ENCODE data around the gene THRSP. TPM values are rescaled to one million over a fixed set of nuclear protein-coding genes. Genes with fewer than 3 reads are reported as not detected.
"Not testable (repeated sequence)": the region's sequence is repeated elsewhere in the genome, so short reads cannot be mapped to it uniquely, and the experiment has no call there.

The THRSP gene
- total RNA-seq, 2 donors from 2014 or later = not detected

DNA sequence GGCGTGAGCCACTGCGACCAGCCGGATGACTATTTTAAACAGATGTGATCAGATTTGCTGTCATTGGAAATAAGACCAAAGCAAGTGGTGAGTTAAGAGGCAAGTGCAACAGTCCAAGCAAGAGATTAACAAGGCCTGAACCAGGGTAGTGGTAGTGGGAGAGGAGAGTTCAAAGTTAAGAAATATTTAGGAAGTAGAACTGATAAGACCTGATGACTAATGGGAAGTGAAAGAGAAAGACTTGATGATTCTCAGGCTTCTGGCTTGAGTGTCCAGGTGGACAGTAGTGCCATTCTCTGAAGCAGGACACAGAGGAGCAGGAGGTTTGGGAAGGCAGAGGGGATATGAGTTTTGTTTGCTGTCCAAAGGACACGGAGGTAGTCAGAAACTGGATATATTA is 8.8 kb downstream of the THRSP start:
- H3K4me1 ChIP-seq (ENCODE audit: control insufficient read depth, insufficient read depth, low read length) = no peaks in the 10 kb centered on the region
- no peak overlapping the region for H3K9ac ChIP-seq (ENCODE audit: extremely low read depth, low read length, poor library complexity, severe bottlenecking)
- H3K36me3 ChIP-seq (ENCODE audit: control insufficient read depth, insufficient read depth, low read length) = peaks cover 69% of the 10 kb centered on the region
- no peaks in the 10 kb centered on the region for H3K27me3 Mint-ChIP-seq (ENCODE audit: insufficient read depth)
- H3K9me3 ChIP-seq (ENCODE audit: control insufficient read depth, low read length) = no peaks in the 10 kb centered on the region
- DNase-seq = no peak
- WGBS, 2 experiments (ENCODE audit: insufficient coverage in 1 of 2, insufficient read length in 1 of 2) = 92 to 95% methylated on average over 3 to 4 of the region's 4 CpGs
- H3K27me3 ChIP-seq (ENCODE audit: control insufficient read depth, insufficient read depth, low read length, poor library complexity, severe bottlenecking) = no peaks in the 10 kb centered on the region
- no peak overlapping the region for H3K4me3 ChIP-seq (ENCODE audit: low read length)
- H3K27ac ChIP-seq (ENCODE audit: low read depth, low read length) = no peak overlapping the region
- H3K4me1 Mint-ChIP-seq = peaks cover 4% of the 10 kb centered on the region
- H3K27ac Mint-ChIP-seq = peak overlapping the region; percentile 66
- no peak overlapping the region for H3K4me3 Mint-ChIP-seq
- TF ChIP-seq, protein P1, sequence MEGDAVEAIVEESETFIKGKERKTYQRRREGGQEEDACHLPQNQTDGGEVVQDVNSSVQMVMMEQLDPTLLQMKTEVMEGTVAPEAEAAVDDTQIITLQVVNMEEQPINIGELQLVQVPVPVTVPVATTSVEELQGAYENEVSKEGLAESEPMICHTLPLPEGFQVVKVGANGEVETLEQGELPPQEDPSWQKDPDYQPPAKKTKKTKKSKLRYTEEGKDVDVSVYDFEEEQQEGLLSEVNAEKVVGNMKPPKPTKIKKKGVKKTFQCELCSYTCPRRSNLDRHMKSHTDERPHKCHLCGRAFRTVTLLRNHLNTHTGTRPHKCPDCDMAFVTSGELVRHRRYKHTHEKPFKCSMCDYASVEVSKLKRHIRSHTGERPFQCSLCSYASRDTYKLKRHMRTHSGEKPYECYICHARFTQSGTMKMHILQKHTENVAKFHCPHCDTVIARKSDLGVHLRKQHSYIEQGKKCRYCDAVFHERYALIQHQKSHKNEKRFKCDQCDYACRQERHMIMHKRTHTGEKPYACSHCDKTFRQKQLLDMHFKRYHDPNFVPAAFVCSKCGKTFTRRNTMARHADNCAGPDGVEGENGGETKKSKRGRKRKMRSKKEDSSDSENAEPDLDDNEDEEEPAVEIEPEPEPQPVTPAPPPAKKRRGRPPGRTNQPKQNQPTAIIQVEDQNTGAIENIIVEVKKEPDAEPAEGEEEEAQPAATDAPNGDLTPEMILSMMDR (conservative IDR thresholded peaks at IDR 0.05) = no peak
- H3K9me3 Mint-ChIP-seq = no peaks in the 10 kb centered on the region
- H3K36me3 Mint-ChIP-seq (ENCODE audit: low read depth) = peaks cover 53% of the 10 kb centered on the region

DNA sequence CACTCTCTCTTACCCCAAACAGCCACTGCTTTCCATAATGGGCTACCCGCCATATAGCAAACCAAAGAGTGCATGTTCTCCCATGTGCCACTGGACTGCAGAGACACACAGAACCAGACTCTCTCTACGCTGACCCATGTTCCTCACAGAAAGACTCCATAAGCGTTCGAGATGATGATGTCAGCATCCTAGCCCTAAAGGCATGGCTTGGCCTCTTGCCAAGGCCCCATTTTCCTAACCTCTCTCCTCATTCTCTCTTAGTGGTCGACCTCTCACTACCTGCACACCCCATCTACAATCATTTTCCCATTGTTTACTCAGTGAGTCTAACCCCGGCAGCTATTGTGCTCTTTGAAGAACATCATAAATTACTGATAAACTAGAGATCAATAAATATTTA is 11.1 kb downstream of the THRSP start:
- Mint-ChIP-seq H3K9me3 (no peaks in the 10 kb centered on the region), H3K27me3 (ENCODE audit: insufficient read depth) (no peaks in the 10 kb centered on the region), H3K4me1 (peaks cover 10% of the 10 kb centered on the region), H3K36me3 (ENCODE audit: low read depth) (peaks cover 40% of the 10 kb centered on the region), H3K4me3 (no peak overlapping the region), H3K27ac (no peak overlapping the region)
- H3K27me3 ChIP-seq (ENCODE audit: control insufficient read depth, insufficient read depth, low read length, poor library complexity, severe bottlenecking) = no peaks in the 10 kb centered on the region
- no peak overlapping the region for H3K4me3 ChIP-seq (ENCODE audit: low read length)
- H3K36me3 ChIP-seq (ENCODE audit: control insufficient read depth, insufficient read depth, low read length) = peaks cover 51% of the 10 kb centered on the region
- TF ChIP-seq, protein P1 (conservative IDR thresholded peaks at IDR 0.05) = no peak
- no peaks in the 10 kb centered on the region for H3K9me3 ChIP-seq (ENCODE audit: control insufficient read depth, low read length)
- H3K4me1 ChIP-seq (ENCODE audit: control insufficient read depth, insufficient read depth, low read length) = no peaks in the 10 kb centered on the region
- H3K9ac ChIP-seq (ENCODE audit: extremely low read depth, low read length, poor library complexity, severe bottlenecking) = no peak overlapping the region
- H3K27ac ChIP-seq (ENCODE audit: low read depth, low read length) = no peak overlapping the region
- WGBS, 2 experiments (ENCODE audit: insufficient coverage in 1 of 2, insufficient read length in 1 of 2) = 92 to 97% methylated on average over 2 to 6 of the region's 6 CpGs
- no peak for DNase-seq

DNA sequence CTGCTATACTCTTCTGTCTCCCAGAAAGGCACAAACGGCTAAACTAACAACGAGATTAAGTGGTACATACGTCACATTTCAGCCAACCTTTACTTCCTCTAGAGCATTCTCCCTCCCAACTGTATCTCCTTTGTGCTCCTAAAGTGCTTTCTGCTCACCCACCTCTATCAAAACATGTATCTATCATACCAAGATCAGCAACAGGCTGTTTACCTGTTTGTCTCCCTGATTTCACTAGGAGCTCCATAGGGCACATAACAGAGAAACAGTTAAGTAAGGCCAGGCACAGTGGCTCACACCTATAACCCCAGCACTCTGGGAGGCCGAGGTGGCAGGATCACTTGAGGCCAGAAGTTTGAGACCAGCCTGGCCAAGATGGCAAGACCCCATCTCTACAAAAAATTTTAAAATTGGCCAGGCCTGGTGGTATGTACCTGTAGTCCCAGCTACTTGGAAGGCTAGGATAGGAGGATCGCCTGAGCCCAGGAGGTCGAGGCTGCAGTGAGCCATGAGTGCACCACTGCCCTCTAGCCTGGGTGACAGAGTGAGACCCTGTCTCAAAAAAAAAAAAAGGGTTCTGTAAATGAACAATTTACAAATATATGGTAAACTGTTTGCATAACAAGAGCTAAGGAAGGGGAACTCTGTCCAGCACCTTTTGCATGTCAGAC is 13.2 kb downstream of the THRSP start:
- Histone ChIP-seq H3K4me3 (ENCODE audit: low read length) (peak overlapping the region; percentile 37), H3K27me3 (ENCODE audit: control insufficient read depth, insufficient read depth, low read length, poor library complexity, severe bottlenecking) (no peaks in the 10 kb centered on the region), H3K36me3 (ENCODE audit: control insufficient read depth, insufficient read depth, low read length) (peaks cover 30% of the 10 kb centered on the region), H3K27ac (ENCODE audit: low read depth, low read length) (no peak overlapping the region), H3K4me1 (ENCODE audit: control insufficient read depth, insufficient read depth, low read length) (no peaks in the 10 kb centered on the region), H3K9ac (ENCODE audit: extremely low read depth, low read length, poor library complexity, severe bottlenecking) (no peak overlapping the region), H3K9me3 (ENCODE audit: control insufficient read depth, low read length) (no peaks in the 10 kb centered on the region)
- Mint-ChIP-seq H3K4me1 (peaks cover 13% of the 10 kb centered on the region), H3K36me3 (ENCODE audit: low read depth) (peaks cover 25% of the 10 kb centered on the region), H3K4me3 (no peak overlapping the region), H3K27me3 (ENCODE audit: insufficient read depth) (peaks cover 3% of the 10 kb centered on the region), H3K9me3 (peaks cover 3% of the 10 kb centered on the region), H3K27ac (peak overlapping the region; percentile 7)
- 92 to 93% methylated on average over 6 of the region's 6 CpGs for WGBS, 2 experiments (ENCODE audit: insufficient coverage in 1 of 2, insufficient read length in 1 of 2)
- TF ChIP-seq, protein P1 (conservative IDR thresholded peaks at IDR 0.05) = no peak
- DNase-seq = no peak

DNA sequence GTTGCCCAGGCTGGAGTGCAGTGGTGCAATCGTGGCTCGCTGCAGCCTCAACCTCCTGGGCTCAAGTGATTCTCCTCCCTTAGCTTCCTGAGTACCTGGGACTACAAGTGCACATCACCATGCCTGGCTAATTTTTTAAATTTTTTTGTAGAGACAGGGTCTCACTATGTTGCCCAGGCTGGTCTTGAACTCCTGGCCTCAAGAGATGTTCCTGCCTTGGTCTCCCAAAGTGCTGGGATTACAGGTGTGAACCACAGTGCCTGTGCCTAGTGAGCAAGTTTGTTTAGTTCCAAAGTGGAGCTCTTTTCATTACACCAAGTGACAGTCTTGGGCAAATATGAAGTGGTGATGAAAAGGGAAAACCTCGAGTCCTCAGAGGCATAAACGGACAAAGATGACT is 13.9 kb downstream of the THRSP start:
- 94 to 100% methylated on average over 4 of the region's 4 CpGs for WGBS, 2 experiments (ENCODE audit: insufficient coverage in 1 of 2, insufficient read length in 1 of 2)
- not testable (repeated sequence) for H3K9me3 ChIP-seq (ENCODE audit: control insufficient read depth, low read length); H3K27me3 Mint-ChIP-seq (ENCODE audit: insufficient read depth); H3K27ac ChIP-seq (ENCODE audit: low read depth, low read length); H3K27me3 ChIP-seq (ENCODE audit: control insufficient read depth, insufficient read depth, low read length, poor library complexity, severe bottlenecking); H3K9ac ChIP-seq (ENCODE audit: extremely low read depth, low read length, poor library complexity, severe bottlenecking); H3K4me1 ChIP-seq (ENCODE audit: control insufficient read depth, insufficient read depth, low read length); DNase-seq; H3K9me3 Mint-ChIP-seq; H3K27ac Mint-ChIP-seq
- Mint-ChIP-seq H3K4me3 (peak overlapping the region; percentile 89), H3K4me1 (peaks cover 13% of the 10 kb centered on the region), H3K36me3 (ENCODE audit: low read depth) (peaks cover 22% of the 10 kb centered on the region)
- H3K36me3 ChIP-seq (ENCODE audit: control insufficient read depth, insufficient read depth, low read length) = peaks cover 24% of the 10 kb centered on the region
- H3K4me3 ChIP-seq (ENCODE audit: low read length) = peak overlapping the region; percentile 97

Measured in endodermal cell (in vitro differentiated cells).